Nephron (organoid): Measurements from ENCODE around the gene FILIP1L.
"Not testable (repeated sequence)": the region's sequence is repeated elsewhere in the genome, so short reads cannot be mapped to it uniquely, and the experiment has no call there.

Experiments
- H3K27ac Mint-ChIP-seq, 3 experiments: 2 replicates each; pipeline ENCODE4 v1.8.0; 2020; ENCODE audit warnings: mixed read lengths in 3 of 3, mild to moderate bottlenecking in 2 of 3, moderate library complexity in 1 of 3
- H3K27me3 Mint-ChIP-seq: 2 replicates; pipeline ENCODE4 v1.8.0; 2021; ENCODE audit warnings: low read depth, mild to moderate bottlenecking, moderate library complexity, mixed read lengths
- H3K36me3 Mint-ChIP-seq: 2 replicates; pipeline ENCODE4 v1.8.0; 2020; ENCODE audit warnings: low read depth, mixed read lengths
- H3K4me1 Mint-ChIP-seq: 2 replicates; pipeline ENCODE4 v1.8.0; 2020; ENCODE audit warnings: mixed read lengths
- H3K4me3 Mint-ChIP-seq, 3 experiments: 2 replicates each; pipeline ENCODE4 v1.8.0; 2020; ENCODE audit warnings: mild to moderate bottlenecking in 3 of 3, mixed read lengths in 3 of 3, moderate library complexity in 2 of 3
- H3K9me3 Mint-ChIP-seq: 2 replicates; pipeline ENCODE4 v1.8.0; 2020; ENCODE audit warnings: mixed read lengths
- CTCF ChIP-seq, 3 experiments: fragments of 200-600 bp; sonication (generic); IDR thresholded peaks; one replicate each; pipeline ENCODE4 v1.5.0; 2021; ENCODE audit warnings: antibody characterized with exemption in 3 of 3; ENCODE audit not compliant: unreplicated experiment in 3 of 3

Gene FILIP1L

GRCh38 chr3:99845999-99846398, 268.3 kb downstream of the FILIP1L start:
- H3K4me1 Mint-ChIP-seq: peaks cover 18% of the 10 kb centered on the region
- no peak overlapping the region for H3K4me3 Mint-ChIP-seq
- no peaks in the 10 kb centered on the region for H3K9me3 Mint-ChIP-seq
- no peak for TF ChIP-seq CTCF (IDR thresholded peaks at IDR 0.05; ENCODE audit: unreplicated experiment in 3 of 3)
- peaks cover 8% of the 10 kb centered on the region for H3K36me3 Mint-ChIP-seq
- no peaks in the 10 kb centered on the region for H3K27me3 Mint-ChIP-seq
- H3K27ac Mint-ChIP-seq: peak overlapping the region in 2 of 3 experiments; percentile 2 to 3

DNA sequence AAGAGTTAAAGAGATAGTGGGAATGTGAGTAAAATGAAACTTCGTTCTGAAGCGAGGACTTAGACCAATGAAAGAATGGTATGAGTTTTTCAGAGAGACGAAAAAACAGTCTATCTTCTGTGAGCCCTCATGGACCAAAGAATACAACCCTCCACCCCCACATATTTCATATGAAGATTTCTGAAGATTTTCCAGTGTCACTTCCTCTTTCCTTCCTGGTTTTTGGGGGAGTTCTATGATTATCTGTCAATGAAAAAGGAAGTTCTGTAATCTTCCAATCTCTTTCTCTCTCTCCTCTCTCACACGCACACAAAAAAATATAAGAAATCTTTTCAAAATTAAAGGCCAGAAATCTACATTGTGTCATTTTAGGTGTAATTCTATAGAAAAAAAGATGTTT, 269.0 kb downstream of the FILIP1L start:
- peaks cover 8% of the 10 kb centered on the region for H3K36me3 Mint-ChIP-seq
- peaks cover 18% of the 10 kb centered on the region for H3K4me1 Mint-ChIP-seq
- TF ChIP-seq CTCF (IDR thresholded peaks at IDR 0.05; ENCODE audit: unreplicated experiment in 3 of 3): no peak
- no peaks in the 10 kb centered on the region for H3K27me3 Mint-ChIP-seq
- no peaks in the 10 kb centered on the region for H3K9me3 Mint-ChIP-seq
- no peak overlapping the region for H3K4me3 Mint-ChIP-seq
- H3K27ac Mint-ChIP-seq: peak overlapping the region in 1 of 3 experiments; percentile 2

- no peak for TF ChIP-seq CTCF (IDR thresholded peaks at IDR 0.05; ENCODE audit: unreplicated experiment in 3 of 3)
- H3K27me3 Mint-ChIP-seq: no peaks in the 10 kb centered on the region
- H3K4me3 Mint-ChIP-seq: no peak overlapping the region
- H3K27ac Mint-ChIP-seq: peak overlapping the region in 2 of 3 experiments; percentile 68 to 78
- H3K9me3 Mint-ChIP-seq: no peaks in the 10 kb centered on the region
- peaks cover 8% of the 10 kb centered on the region for H3K36me3 Mint-ChIP-seq
- peaks cover 18% of the 10 kb centered on the region for H3K4me1 Mint-ChIP-seq
These were observed 270.6 kb downstream of the FILIP1L start for GRCh38 chr3:99843590-99844258.

DNA sequence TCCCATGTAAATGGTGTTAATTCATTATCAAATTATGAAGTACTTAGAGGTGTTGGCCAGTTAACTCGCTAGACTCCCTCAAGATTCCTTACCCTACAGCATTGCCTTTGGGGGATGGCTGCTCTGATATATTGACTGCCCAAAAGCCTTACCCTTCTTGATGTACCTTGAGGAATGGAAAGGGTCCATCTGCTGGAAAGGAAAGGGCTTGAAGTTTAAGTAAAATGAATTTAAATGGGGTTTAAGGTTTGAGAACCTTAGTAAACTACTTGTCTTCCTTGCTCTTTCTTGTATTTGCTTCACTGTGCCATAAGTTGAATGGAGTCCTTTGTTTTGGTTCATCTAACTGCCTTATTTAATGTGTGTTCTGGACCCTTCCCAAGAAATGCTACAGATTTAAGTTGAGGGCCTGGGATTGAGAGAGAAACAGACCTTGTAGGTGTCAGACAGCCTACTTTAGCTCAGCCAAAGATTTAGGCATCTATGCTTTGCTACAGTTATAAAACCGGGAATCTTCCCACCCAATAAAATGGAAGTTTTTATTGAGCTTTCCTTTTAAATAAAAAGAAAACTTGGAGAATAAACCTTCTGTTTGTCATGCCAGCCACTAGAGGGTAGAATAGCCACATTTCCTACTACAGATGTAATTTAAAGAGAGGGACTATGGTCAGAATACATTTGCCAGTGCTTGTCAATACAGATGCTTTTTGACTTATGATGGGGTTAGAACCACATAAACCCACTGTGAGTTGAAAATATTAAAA, 271.3 kb downstream of the FILIP1L start:
- Mint-ChIP-seq H3K9me3 (no peaks in the 10 kb centered on the region), H3K27ac (peak overlapping the region; percentile 3 to 78 (median 68)), H3K4me1 (peaks cover 18% of the 10 kb centered on the region), H3K36me3 (peaks cover 2% of the 10 kb centered on the region), H3K27me3 (no peaks in the 10 kb centered on the region), H3K4me3 (no peak overlapping the region)
- peak; percentile 69 to 81 (median 78) for TF ChIP-seq CTCF (IDR thresholded peaks at IDR 0.05; ENCODE audit: unreplicated experiment in 3 of 3)

GRCh38 chr3:99841949-99842348, 272.4 kb downstream of the FILIP1L start:
- H3K27me3 Mint-ChIP-seq, H3K9me3 Mint-ChIP-seq, H3K36me3 Mint-ChIP-seq, H3K27ac Mint-ChIP-seq, H3K4me3 Mint-ChIP-seq: not testable (repeated sequence)
- H3K4me1 Mint-ChIP-seq: peaks cover 18% of the 10 kb centered on the region

DNA sequence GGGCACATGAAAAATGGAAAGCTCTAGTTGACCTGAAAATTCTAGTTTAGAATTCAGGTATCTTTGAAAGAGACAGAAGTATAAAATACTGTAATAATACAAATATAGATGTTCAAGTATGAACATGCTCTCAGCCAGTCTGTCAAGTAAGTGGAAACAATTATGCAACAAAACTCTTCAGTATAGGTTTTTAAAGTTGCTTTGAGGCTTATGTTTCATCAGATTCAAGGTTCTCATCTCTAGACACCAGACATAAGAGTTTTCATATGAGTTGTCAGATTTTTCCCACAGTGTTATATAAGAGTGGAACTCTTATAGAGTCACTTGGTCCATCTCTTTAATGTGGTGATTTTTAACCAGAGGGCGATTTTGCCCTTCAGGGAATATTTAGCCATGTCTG, 274.7 kb downstream of the FILIP1L start:
- no peaks in the 10 kb centered on the region for H3K9me3 Mint-ChIP-seq
- no peak overlapping the region for H3K27ac Mint-ChIP-seq
- no peak overlapping the region for H3K4me3 Mint-ChIP-seq
- H3K36me3 Mint-ChIP-seq: no peaks in the 10 kb centered on the region
- H3K27me3 Mint-ChIP-seq: no peaks in the 10 kb centered on the region
- no peak for TF ChIP-seq CTCF (IDR thresholded peaks at IDR 0.05; ENCODE audit: unreplicated experiment in 3 of 3)
- peaks cover 10% of the 10 kb centered on the region for H3K4me1 Mint-ChIP-seq
